HepG2 (cell line): Measurements from ENCODE around the gene SLC39A2. TPM values are rescaled to one million over a fixed set of nuclear protein-coding genes. Genes with fewer than 3 reads are reported as not detected.

Experiments
- CREM ChIP-seq, 2 experiments: sonication (generic) in 1 of 2; formaldehyde crosslinking in 1 of 2; IDR thresholded peaks; 2 replicates each; pipeline versions ENCODE4 v1.4.0 to v1.6.1; 2016 to 2020; ENCODE audit warnings: antibody characterized with exemption in 1 of 2, mild to moderate bottlenecking in 1 of 2, missing genetic modification reagents in 1 of 2
- SSRP1 ChIP-seq: IDR thresholded peaks from 2 replicates; pipeline ENCODE4 v1.6.1; 2016; ENCODE audit warnings: control low read depth
- ZBTB7A ChIP-seq: sonication (generic); formaldehyde crosslinking; IDR thresholded peaks from 2 replicates; pipeline ENCODE4 v1.8.0; 2022; ENCODE audit warnings: mild to moderate bottlenecking, missing genetic modification reagents
- ZMYM3 ChIP-seq: sonication (generic); formaldehyde crosslinking; IDR thresholded peaks from 2 replicates; pipeline ENCODE4 v1.5.1; 2020; ENCODE audit warnings: mild to moderate bottlenecking, missing genetic modification reagents
- ZNF296 ChIP-seq: sonication (generic); formaldehyde crosslinking; conservative IDR thresholded peaks from 2 replicates; pipeline ENCODE4 v1.5.0; 2020; ENCODE audit warnings: mild to moderate bottlenecking, missing genetic modification reagents
- ZNF816 ChIP-seq: sonication (generic); formaldehyde crosslinking; IDR thresholded peaks from 2 replicates; pipeline ENCODE4 v1.8.0; 2022; ENCODE audit warnings: missing genetic modification reagents, mild to moderate bottlenecking, borderline replicate concordance
- polyA plus RNA-seq, 8 experiments: library from polyadenylated mRNA; depleted of rRNA in 3 of 8; stranded (reverse) in 7 of 8; unstranded in 1 of 8; fragments of >200 nt; fragmentation: Illumina TruSeq in 4 of 8; extraction: Trizol in 4 of 8; gene quantifications; 2 replicates each; pipeline versions ENCODE4 v1.2.1 to v1.2.3, GENCODE V29; 2011 to 2016; ENCODE audit warnings: low read depth in 4 of 8, missing spikeins in 1 of 8, mixed read lengths in 1 of 8; ENCODE audit not compliant: insufficient read depth in 1 of 8
- total RNA-seq, 5 experiments: library from RNA; depleted of rRNA; stranded (reverse); fragments of >200 nt; fragmentation: Illumina TruSeq; extraction: Trizol; gene quantifications; 2 replicates each; pipeline ENCODE4 v1.2.3, GENCODE V29; 2016; ENCODE audit warnings: low read depth in 1 of 5
- TF ChIP-seq, protein P1 (sequence below): sonication (generic); formaldehyde crosslinking; IDR thresholded peaks from 2 replicates; pipeline ENCODE4 v1.9.0; 2021; ENCODE audit warnings: mild to moderate bottlenecking, missing genetic modification reagents

Gene SLC39A2
- total and polyA plus RNA-seq, 2 of the 13 experiments (the other 11 are each of a cell fraction or from before 2014, with no cell fraction given) = 0.08 to 0.11 TPM

DNA sequence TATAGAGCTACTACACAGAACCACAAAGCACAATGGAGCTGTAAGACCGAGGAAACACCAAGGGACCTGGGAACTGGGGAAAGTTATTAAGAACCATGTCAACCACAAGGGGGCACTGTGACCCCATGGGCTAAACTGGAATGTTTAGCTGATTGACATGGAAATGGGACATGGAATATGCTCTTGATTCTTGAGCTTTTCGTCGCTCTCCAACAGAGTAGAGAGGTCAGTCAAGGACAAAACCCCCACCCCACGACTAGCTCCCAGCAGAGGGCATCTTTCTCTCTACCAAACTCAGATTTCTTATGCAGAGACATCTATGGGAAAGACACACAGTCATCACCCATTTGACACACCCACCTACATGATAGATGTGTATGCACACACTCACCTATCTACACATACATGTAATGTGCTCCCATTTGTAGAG lies 15.7 kb downstream of the SLC39A2 start (continued):
- TF ChIP-seq, protein P1, sequence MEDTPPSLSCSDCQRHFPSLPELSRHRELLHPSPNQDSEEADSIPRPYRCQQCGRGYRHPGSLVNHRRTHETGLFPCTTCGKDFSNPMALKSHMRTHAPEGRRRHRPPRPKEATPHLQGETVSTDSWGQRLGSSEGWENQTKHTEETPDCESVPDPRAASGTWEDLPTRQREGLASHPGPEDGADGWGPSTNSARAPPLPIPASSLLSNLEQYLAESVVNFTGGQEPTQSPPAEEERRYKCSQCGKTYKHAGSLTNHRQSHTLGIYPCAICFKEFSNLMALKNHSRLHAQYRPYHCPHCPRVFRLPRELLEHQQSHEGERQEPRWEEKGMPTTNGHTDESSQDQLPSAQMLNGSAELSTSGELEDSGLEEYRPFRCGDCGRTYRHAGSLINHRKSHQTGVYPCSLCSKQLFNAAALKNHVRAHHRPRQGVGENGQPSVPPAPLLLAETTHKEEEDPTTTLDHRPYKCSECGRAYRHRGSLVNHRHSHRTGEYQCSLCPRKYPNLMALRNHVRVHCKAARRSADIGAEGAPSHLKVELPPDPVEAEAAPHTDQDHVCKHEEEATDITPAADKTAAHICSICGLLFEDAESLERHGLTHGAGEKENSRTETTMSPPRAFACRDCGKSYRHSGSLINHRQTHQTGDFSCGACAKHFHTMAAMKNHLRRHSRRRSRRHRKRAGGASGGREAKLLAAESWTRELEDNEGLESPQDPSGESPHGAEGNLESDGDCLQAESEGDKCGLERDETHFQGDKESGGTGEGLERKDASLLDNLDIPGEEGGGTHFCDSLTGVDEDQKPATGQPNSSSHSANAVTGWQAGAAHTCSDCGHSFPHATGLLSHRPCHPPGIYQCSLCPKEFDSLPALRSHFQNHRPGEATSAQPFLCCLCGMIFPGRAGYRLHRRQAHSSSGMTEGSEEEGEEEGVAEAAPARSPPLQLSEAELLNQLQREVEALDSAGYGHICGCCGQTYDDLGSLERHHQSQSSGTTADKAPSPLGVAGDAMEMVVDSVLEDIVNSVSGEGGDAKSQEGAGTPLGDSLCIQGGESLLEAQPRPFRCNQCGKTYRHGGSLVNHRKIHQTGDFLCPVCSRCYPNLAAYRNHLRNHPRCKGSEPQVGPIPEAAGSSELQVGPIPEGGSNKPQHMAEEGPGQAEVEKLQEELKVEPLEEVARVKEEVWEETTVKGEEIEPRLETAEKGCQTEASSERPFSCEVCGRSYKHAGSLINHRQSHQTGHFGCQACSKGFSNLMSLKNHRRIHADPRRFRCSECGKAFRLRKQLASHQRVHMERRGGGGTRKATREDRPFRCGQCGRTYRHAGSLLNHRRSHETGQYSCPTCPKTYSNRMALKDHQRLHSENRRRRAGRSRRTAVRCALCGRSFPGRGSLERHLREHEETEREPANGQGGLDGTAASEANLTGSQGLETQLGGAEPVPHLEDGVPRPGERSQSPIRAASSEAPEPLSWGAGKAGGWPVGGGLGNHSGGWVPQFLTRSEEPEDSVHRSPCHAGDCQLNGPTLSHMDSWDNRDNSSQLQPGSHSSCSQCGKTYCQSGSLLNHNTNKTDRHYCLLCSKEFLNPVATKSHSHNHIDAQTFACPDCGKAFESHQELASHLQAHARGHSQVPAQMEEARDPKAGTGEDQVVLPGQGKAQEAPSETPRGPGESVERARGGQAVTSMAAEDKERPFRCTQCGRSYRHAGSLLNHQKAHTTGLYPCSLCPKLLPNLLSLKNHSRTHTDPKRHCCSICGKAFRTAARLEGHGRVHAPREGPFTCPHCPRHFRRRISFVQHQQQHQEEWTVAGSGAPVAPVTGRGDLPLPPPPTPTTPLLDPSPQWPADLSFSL (CRISPR knock-in tag) = no peak
- no peak; the same call in 1 of the 2 replicates for TF ChIP-seq CREM (IDR thresholded peaks at IDR 0.05)
- no peak for TF ChIP-seq CREM (CRISPR knock-in tag; IDR thresholded peaks at IDR 0.05)
- TF ChIP-seq ZMYM3 (CRISPR knock-in tag) = no peak
- no peak for TF ChIP-seq ZNF816 (CRISPR knock-in tag)
- TF ChIP-seq ZBTB7A (CRISPR knock-in tag) = no peak
- TF ChIP-seq SSRP1 = no peak
- no peak for TF ChIP-seq ZNF296
